ENCODE results near the gene TSR1.

GRCh38 chr17:2379489-2380225 is 43.4 kb upstream of the TSR1 start:
- no peak for TF ChIP-seq CTCF (IDR thresholded peaks at IDR 0.05)
- no peak for TF ChIP-seq POLR2A (IDR thresholded peaks at IDR 0.05)

Measured in esophagus squamous epithelium (tissue), 4 donors.